OCI-LY7 (cell line): ENCODE data around the gene RD3L. TPM values are rescaled to one million over a fixed set of nuclear protein-coding genes. Genes with fewer than 3 reads are reported as not detected.

ENCODE experiments used
- BruUV-seq: library from RNA; stranded (reverse); fragments of 400-500 nt; replicated peaks from 2 replicates; lab custom pipeline; 2021; lab: Mats Ljungman, UMichigan
- CTCF ChIA-PET: fragments of 300-600 bp; sonication (Branson Sonifier 250); formaldehyde crosslinking; loops from one replicate; lab custom pipeline; 2022; ENCODE audit warnings: antibody characterized with exemption; ENCODE audit not compliant: unreplicated experiment; lab: Charles Lee
- POLR2A ChIA-PET: fragments of 300-600 bp; sonication (Branson Sonifier 250); formaldehyde crosslinking; loops from one replicate; lab custom pipeline; 2022; ENCODE audit warnings: antibody characterized with exemption; lab: Charles Lee
- DNase-seq: peaks from one replicate; pipeline ENCODE4 v3.0.0-alpha.2; 2015; ENCODE audit warnings: low spot score
- H2AFZ ChIP-seq: fragments of 200-600 bp; sonication (generic), shearing (Covaris generic); 2 replicates; pipeline ENCODE4 v1.6.1; 2014; ENCODE audit warnings: mild to moderate bottlenecking, antibody characterized with exemption, low read length, moderate library complexity
- H3K27ac ChIP-seq: fragments of 200-600 bp; sonication (generic); 2 replicates; pipeline ENCODE4 v1.5.1; 2014; ENCODE audit warnings: mixed run types, low read depth, mild to moderate bottlenecking, moderate library complexity, low read length, inconsistent platforms; ENCODE audit not compliant: poor library complexity, severe bottlenecking
- H3K36me3 ChIP-seq: fragments of 200-600 bp; sonication (generic); 2 replicates; pipeline ENCODE4 v1.6.1; 2014; ENCODE audit warnings: mild to moderate bottlenecking, antibody characterized with exemption, low read length, moderate library complexity, mixed read lengths; ENCODE audit not compliant: insufficient read depth
- H3K4me1 ChIP-seq: fragments of 200-600 bp; sonication (generic); 2 replicates; pipeline ENCODE4 v1.5.1; 2014; ENCODE audit warnings: mild to moderate bottlenecking, low read length; ENCODE audit not compliant: insufficient read depth, poor library complexity, severe bottlenecking
- H3K4me2 ChIP-seq: fragments of 200-600 bp; sonication (generic); 2 replicates; pipeline ENCODE4 v1.6.1; 2014; ENCODE audit warnings: mild to moderate bottlenecking, low read length
- H3K4me3 ChIP-seq: fragments of 200-600 bp; sonication (generic); 2 replicates; pipeline ENCODE4 v1.5.1; 2014; ENCODE audit warnings: mild to moderate bottlenecking, low read depth, low read length; ENCODE audit not compliant: poor library complexity, severe bottlenecking
- H3K79me2 ChIP-seq: fragments of 200-600 bp; sonication (generic); 2 replicates; pipeline ENCODE4 v1.6.1; 2016; ENCODE audit warnings: low read depth, mild to moderate bottlenecking, low read length, moderate library complexity, mixed read lengths; ENCODE audit not compliant: insufficient read depth
- H3K9me2 ChIP-seq: fragments of 200-600 bp; sonication (generic); 2 replicates; pipeline ENCODE4 v1.6.1; 2016; ENCODE audit warnings: mild to moderate bottlenecking, low read length, mixed read lengths; ENCODE audit not compliant: insufficient read depth
- H3K9me3 ChIP-seq: fragments of 200-600 bp; sonication (generic); 2 replicates; pipeline ENCODE4 v1.6.1; 2014; ENCODE audit warnings: mild to moderate bottlenecking, mixed run types, low read length, mixed read lengths
- H4K20me1 ChIP-seq: fragments of 200-600 bp; sonication (generic); 2 replicates; pipeline ENCODE4 v1.6.1; 2014; ENCODE audit warnings: mild to moderate bottlenecking, antibody characterized with exemption, low read length, moderate library complexity, mixed read lengths; ENCODE audit not compliant: insufficient read depth
- EZH2phosphoT487 ChIP-seq: fragments of 200-600 bp; sonication (generic); IDR thresholded peaks from 2 replicates; pipeline ENCODE4 v1.6.1; 2018; ENCODE audit warnings: low read depth, borderline replicate concordance, mild to moderate bottlenecking, mixed run types, antibody characterized with exemption, low read length, moderate library complexity, mixed read lengths
- intact Hi-C: fragments of 100-400 bp; cut with micrococcal nuclease; formaldehyde crosslinking; loops from one replicate; pipeline ENCODE4 v1.10.0; 2022; ENCODE audit not compliant: unreplicated experiment
- total RNA-seq, 2 experiments: library from RNA; depleted of rRNA in 1 of 2; stranded (reverse); fragments of >200 nt in 1 of 2; shearing (Covaris generic) in 1 of 2; gene quantifications; 2 replicates each; pipeline ENCODE4 v1.2.3, GENCODE V29; 2014 to 2022
- TF ChIP-seq, protein P1 (sequence below): fragments of 200-600 bp; sonication (generic); conservative IDR thresholded peaks from 2 replicates; pipeline ENCODE4 v1.5.1; 2014; ENCODE audit warnings: mild to moderate bottlenecking, antibody characterized with exemption, low read length, moderate library complexity, mixed read lengths

Gene RD3L
- total RNA-seq, 2 experiments from 2014 or later: not detected

DNA sequence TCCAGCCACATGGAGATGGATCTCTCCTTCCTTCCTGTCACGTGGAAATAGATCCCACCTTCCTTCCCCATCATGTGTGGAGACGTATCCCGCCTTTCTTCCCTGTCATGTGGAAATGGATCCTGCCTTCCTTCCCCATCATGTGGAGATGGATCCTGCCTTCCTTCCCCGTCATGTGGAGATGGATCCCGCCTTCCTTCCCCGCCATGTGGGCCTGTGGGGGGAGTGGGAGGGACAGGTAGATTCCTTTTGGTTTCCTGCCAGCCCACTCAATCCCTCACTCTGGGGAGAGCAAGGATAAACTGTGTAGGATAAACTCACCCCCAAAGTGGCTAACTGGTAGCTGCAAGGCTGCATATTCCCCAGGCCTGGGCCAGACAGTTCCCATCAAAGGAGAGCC is 45.8 kb downstream of the RD3L start:
- no peak overlapping the region for H3K4me2 ChIP-seq
- no peak for TF ChIP-seq EZH2phosphoT487
- TF ChIP-seq, protein P1, sequence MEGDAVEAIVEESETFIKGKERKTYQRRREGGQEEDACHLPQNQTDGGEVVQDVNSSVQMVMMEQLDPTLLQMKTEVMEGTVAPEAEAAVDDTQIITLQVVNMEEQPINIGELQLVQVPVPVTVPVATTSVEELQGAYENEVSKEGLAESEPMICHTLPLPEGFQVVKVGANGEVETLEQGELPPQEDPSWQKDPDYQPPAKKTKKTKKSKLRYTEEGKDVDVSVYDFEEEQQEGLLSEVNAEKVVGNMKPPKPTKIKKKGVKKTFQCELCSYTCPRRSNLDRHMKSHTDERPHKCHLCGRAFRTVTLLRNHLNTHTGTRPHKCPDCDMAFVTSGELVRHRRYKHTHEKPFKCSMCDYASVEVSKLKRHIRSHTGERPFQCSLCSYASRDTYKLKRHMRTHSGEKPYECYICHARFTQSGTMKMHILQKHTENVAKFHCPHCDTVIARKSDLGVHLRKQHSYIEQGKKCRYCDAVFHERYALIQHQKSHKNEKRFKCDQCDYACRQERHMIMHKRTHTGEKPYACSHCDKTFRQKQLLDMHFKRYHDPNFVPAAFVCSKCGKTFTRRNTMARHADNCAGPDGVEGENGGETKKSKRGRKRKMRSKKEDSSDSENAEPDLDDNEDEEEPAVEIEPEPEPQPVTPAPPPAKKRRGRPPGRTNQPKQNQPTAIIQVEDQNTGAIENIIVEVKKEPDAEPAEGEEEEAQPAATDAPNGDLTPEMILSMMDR: no peak
- no peaks in the 10 kb centered on the region for H3K79me2 ChIP-seq
- no peak overlapping the region for H3K4me3 ChIP-seq
- no peak overlapping the region for H3K27ac ChIP-seq
- no peak for DNase-seq
- no TSS peak for BruUV-seq
- CTCF ChIA-PET: no interaction called here
- no peaks in the 10 kb centered on the region for H4K20me1 ChIP-seq
- H3K9me3 ChIP-seq: no peaks in the 10 kb centered on the region
- POLR2A ChIA-PET: no interaction called here
- H3K4me1 ChIP-seq: peaks cover 11% of the 10 kb centered on the region
- no peak overlapping the region for H2AFZ ChIP-seq
- H3K9me2 ChIP-seq: no peaks in the 10 kb centered on the region
- no peaks in the 10 kb centered on the region for H3K36me3 ChIP-seq
- intact Hi-C loops: no loop called here

DNA sequence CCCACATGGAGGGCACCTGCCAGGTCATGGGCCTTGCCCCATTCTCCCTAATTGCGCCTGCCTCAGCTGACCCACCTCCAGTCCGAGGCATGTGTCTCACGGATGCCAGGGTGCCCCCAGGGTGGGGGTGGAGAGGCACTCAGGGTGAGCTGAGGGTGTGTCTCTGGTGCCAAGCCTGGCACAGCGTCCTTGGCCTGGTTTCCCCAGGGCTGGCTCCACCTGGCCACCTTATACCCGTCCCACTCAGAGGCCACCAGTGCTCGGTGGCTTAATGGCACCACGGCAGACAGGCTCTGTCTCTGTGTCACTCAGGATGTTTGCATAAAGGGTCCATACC is 47.6 kb downstream of the RD3L start:
- TF ChIP-seq, protein P1: no peak
- no peak for TF ChIP-seq EZH2phosphoT487
- Histone ChIP-seq H3K4me3 (no peak overlapping the region), H3K79me2 (no peaks in the 10 kb centered on the region), H3K9me2 (no peaks in the 10 kb centered on the region), H3K9me3 (no peaks in the 10 kb centered on the region), H3K4me1 (peaks cover 10% of the 10 kb centered on the region), H3K36me3 (no peaks in the 10 kb centered on the region), H4K20me1 (no peaks in the 10 kb centered on the region), H3K27ac (no peak overlapping the region), H3K4me2 (no peak overlapping the region), H2AFZ (no peak overlapping the region)
- ChIA-PET POLR2A (no interaction called here), CTCF (no interaction called here)
- intact Hi-C loops: no loop called here
- no peak for DNase-seq
- BruUV-seq: no TSS peak

DNA sequence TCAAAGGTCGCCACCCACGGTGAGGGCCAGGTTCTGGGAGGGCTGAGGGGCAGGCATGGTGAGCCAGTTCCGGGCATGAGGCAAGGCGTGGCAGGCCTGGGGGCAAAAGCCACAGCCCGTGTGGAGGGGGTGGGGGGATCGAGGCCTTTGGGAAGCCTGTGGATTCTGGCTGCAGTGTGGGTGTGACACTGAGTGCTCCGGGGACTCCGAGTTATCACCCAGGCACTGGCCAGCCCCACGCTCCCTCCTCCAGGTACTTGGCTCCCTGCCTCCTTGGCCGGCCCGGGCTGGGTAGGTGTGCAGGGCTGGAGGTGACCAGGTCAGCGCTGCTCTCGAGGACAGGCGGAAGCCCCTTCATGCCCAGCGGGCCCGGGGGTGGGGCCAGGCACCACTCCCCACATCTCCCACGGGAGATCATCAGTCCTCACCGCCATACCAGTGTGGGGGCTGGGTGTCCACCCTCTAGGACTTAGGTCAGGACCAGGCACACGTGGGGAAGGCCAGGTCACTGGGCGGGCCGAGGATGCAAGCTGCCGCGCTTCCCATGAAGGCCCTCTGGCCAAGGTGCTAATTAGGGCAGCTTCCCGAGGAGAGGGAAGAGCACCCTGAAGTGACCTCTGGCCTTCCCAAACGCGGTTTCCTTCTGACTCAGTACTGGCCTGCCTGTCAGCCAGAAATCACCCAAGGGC is 48.2 kb downstream of the RD3L start:
- DNase-seq: no peak
- H3K4me1 ChIP-seq: peaks cover 5% of the 10 kb centered on the region
- H3K27ac ChIP-seq: no peak overlapping the region
- H3K4me2 ChIP-seq: no peak overlapping the region
- ChIA-PET POLR2A (no interaction called here), CTCF (no interaction called here)
- no TSS peak for BruUV-seq
- no peak overlapping the region for H2AFZ ChIP-seq
- TF ChIP-seq EZH2phosphoT487: no peak
- TF ChIP-seq, protein P1: no peak
- H3K4me3 ChIP-seq: no peak overlapping the region
- intact Hi-C loops: no loop called here
- H4K20me1 ChIP-seq: no peaks in the 10 kb centered on the region
- H3K79me2 ChIP-seq: no peaks in the 10 kb centered on the region
- H3K9me3 ChIP-seq: no peaks in the 10 kb centered on the region
- H3K9me2 ChIP-seq: no peaks in the 10 kb centered on the region
- H3K36me3 ChIP-seq: no peaks in the 10 kb centered on the region
